RCC 7860 (cell line): ENCODE results near the gene SERPINF2.
"Not testable (repeated sequence)": the region's sequence is repeated elsewhere in the genome, so short reads cannot be mapped to it uniquely, and the experiment has no call there.

Experiments
- DNase-seq: peaks from one replicate; pipeline ENCODE4 v3.0.0-alpha.2; 2015; ENCODE audit warnings: low spot score
- FAIRE-seq: peaks from 2 replicates; lab custom pipeline; 2012; peaks lifted over from hg19 to GRCh38; lab: Jason Lieb, UNC

SERPINF2 gene

DNA sequence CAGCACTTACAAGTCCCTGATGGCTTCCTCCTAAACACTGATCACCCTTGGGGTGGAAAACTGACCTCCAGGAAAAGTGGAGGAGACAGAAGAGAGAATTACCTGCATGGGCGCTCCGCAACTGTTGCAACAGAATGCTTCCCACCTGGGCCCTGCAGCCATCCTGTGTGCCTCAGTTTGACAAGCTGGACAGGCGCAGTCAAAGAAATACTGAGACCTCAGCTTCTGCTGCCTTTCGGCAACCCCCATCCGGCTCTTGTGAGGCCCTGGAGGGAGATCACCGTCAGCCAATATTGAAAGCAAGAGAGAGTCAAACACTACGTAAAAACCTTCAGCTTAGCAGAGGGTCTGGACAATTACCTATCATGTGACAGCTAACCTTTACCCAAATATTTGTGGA lies 44.0 kb downstream of the SERPINF2 start:
- no peak for DNase-seq
- FAIRE-seq = no peak

DNA sequence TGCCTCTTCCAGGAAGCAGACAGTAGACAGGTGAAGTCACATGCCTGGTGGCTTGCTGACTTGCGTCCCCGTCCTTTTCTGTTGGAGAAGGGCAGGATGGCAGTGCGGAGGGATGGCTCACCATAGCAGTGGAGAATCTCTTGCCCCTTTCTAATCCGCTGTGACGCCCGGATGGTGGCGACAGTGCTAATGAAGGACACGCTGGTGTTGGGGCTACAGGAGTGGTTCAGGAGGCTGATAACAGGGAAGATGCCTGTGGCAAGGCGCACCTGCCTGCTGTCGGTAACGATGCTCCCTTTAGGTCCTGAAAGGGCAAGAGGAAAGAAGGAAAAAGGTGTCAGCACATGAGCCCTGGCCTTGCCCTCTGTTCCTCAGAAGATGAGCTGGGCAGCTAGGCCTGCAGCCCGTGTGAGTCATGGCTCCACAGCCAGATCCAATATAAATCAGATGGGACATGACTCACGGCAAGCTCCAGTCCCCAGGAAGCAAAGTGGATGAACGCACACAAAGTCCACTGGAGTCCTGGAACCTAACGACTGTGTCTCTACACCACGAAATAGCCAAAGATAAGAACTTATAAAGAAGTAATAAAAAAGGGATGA lies 44.7 kb downstream of the SERPINF2 start:
- DNase-seq = peak; percentile 88
- peak; percentile 96 for FAIRE-seq

DNA sequence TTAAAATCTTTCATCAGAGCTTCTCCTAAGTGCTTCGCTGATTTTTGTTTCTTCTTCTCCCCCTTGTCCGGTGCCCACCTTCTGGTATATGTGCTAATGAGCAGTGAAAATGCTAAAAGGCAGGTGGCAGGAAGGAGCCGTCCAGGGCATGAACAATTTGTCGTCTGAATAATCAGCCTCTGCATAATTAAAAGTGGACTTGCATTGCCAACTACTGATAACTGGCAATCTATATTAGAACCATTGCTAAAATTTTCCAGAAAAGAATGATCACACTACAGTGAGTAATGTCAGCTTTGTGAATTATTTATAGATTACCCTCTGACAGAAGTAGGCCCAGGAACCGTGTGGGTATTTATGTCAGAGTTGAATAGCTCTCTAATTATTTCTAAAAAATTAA lies 47.3 kb downstream of the SERPINF2 start:
- FAIRE-seq = peak; percentile 82
- DNase-seq = no peak

DNA sequence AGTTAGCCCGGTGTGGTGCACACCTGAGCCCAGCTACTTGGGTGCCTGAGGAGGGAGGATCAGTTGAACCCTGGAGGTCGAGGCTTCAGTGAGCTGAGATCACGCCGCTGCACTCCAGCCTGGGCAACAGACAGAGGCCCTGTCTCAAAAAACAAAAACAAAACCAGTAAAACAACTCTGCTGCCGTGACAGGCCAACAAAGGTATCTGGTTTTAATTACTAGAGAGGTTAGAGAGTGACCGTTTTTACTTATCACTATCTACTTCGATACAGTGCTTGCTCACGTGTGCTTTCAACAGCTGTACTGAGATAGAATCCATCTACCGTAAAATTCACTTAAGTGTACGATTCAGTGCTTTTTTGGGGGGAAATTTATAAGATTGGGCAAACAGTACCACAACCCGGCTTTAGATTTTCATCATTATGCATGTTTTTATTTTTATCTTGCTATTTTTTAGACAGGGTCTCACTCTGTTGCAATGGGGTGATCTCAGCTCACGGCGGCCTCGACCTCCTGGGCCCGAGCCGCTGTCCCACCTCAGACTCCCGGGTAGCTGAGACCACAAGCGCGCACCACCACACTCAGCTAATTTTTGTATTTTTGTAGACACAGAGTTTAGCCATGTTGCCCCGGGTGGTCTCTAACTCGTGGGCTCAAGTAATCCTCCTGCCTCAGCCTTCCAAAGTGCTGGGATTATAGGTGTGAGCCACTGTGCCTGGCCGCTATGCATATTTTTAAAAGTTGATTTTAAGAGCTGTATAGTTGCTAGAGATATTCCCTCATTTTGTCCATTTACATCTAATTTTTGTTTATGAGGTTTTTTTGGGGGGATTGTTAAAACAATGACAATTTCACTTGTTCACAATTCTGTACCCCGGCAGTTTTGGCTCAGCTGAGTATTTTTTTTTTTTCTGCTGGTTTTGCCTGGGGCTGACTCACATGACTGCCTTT lies 50.1 kb downstream of the SERPINF2 start:
- FAIRE-seq = no peak

DNA sequence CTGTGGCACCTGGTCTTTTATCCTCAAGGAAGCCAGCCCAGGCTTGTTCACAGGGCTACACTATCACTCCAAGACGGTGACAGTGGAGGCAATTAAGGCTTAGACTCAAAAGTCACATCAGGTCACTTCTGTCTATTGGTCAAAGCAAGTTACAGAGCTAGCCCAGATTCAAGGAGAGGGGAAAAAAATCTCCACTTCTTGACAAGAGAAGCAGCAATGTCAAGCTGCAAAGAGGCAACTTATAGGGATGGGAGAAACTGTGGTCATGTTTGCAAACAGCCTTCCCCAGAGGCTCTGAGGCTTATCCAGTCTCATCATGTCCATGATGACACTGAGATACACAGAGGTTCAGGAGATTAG lies 50.8 kb downstream of the SERPINF2 start:
- no peak for FAIRE-seq

More for the DNA sequence above, 50.1 kb downstream of the SERPINF2 start:
- DNase-seq = no peak

DNA sequence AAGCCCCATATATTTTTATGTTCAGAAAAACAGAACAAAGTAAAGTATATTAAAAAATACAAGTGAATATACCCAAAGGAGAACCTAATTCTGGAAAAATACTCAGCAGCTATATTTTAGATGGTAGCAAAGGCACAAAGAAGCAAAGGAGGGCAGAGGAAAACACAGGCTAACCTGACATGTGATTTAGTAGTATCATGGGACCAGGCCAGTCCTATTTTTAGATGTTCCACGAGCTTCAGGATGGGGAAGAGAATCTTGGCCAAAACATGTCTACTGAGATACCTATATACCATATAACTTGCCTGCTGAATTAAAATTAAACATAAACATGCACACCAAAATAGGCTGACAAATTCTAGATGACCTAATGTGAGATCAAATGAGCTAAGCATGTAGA lies 54.1 kb downstream of the SERPINF2 start:
- FAIRE-seq (no peak), DNase-seq (no peak)

More for the DNA sequence above, 50.8 kb downstream of the SERPINF2 start:
- DNase-seq = no peak

DNA sequence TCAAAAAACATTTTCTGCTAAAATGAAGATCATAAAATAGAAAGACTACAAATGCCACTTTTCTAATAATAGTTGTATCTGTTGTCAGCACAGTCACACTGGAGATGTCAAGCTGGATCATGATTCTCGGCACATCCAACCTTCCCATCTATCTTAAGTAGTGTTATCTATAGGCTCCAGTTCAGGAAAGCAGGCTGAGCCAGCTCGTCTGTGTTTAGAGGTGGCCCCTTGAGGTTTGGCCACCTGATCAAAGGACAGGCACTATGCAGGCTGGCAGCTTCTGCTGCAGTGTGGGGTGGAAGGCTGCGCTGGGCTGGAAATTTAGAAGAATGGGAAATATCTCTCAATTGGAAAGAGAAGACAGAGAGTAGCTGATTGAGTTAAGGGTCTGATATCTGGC lies 54.7 kb downstream of the SERPINF2 start:
- FAIRE-seq (no peak), DNase-seq (no peak)

DNA sequence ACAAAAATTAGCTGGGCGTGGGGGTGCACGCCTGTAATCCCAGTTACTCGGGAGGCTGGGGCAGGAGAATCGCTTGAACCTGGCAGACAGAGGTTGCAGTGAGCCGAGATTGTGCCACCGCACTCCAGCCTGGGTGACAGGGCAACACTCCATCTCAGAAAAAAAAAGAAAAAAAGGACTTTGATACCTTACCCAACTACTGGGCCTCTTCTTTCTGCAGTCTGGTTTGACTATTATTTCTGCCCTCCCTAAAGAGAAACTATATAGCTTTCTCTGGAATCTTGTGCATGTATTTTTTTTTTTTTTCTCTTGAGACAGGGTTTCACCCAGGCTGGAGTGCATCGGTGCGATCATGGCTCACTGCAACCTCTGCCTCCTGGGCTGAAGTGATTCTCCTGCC lies 55.2 kb downstream of the SERPINF2 start:
- not testable (repeated sequence) for DNase-seq, FAIRE-seq

DNA sequence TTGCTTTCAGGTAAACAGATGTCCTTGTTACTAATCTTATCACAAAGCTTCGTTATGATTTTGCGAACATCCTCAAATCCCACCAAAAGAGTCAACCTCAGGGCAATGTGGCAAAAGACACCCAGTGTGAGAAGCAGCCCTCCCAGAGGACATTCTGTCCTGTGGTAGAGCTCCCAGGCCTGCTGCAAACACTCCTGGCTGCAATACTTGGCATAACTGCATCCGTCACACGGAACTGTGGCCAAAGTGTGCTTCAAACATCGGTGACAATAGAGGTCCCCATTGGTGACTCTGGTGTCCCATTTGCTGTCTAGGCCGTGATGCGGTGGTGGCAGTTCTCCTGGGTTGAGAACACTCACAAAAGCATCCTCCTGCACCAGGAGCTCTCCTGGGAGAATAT lies 57.6 kb downstream of the SERPINF2 start:
- no peak for DNase-seq
- FAIRE-seq = no peak

DNA sequence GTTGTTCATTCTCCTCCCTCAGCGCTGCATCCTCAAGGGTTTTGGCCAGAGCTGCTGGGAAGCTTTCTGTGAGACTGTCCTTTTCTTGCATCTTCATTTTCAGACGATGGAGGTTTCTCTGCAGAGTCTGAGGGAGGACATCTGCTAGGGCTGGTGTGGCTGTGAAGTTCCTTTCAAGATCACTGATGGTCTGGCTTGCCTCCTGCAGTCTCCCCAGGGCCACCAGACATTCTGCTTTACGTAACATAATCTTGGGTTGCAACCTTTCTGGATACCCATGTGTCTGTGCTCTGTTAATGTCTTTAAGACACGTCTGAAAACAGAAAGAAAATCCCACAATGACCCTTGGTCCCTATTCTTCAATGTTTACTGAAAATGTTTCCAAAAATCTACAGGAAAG lies 58.0 kb downstream of the SERPINF2 start:
- DNase-seq (no peak), FAIRE-seq (no peak)

DNA sequence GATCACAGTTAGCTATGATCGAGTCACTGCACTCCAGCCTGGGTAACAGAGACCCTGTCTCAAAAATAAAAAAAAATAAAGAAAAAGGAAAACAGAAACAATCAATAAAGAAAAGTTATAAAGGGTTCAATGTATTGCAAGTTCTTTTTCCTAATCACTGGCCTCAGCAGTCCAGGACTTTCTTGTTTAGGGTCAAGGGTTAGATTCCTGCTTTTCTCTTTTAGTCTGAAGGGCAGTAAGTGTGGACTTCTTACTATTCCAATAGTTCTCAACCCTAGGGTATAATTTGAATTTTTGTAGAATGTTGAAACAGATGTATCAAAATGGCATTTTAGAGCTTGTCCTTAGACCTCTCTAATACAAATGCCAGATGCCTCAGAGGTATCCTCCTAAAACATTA lies 59.8 kb downstream of the SERPINF2 start:
- FAIRE-seq (no peak), DNase-seq (no peak)

DNA sequence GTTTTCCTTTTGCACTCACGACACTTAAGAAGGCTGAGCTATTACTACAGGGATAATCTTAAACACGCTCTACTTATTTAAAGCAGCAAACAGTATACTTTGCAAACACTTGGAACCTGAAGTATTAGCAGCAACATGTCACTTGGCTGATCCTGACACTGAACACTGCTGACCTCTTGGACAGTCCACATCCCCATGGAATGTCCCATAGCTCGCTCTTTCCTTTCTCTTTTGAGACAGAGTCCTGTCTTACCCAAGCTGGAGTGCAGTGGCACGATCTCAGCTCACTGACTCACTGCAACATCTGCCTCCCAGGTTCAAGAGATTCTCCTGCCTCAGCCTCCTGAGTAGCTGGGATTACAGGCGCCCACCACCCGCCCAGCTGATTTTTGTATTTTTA lies 60.6 kb downstream of the SERPINF2 start:
- DNase-seq = no peak
- no peak for FAIRE-seq
